A549 (cell line): ENCODE data around the gene EPB41L1.

Experiments
- CEBPB ChIP-seq, 2 experiments: fragments of >200 bp in 1 of 2; sonication (Bioruptor Twin) in 1 of 2; formaldehyde crosslinking in 1 of 2; IDR thresholded peaks; 2 replicates each; pipeline ENCODE4 v1.6.1; 2012 to 2016
- CTCF ChIP-seq: fragments of >200 bp; sonication (Bioruptor Twin); formaldehyde crosslinking; IDR thresholded peaks from 3 replicates; pipeline ENCODE4 v1.5.1; 2016
- ESRRA ChIP-seq: fragments of 150-350 bp; IDR thresholded peaks from 2 replicates; pipeline ENCODE4 v1.6.1; 2014; ENCODE audit warnings: mild to moderate bottlenecking, low read length, borderline replicate concordance
- MAFK ChIP-seq: fragments of 450-650 bp; IDR thresholded peaks from 2 replicates; pipeline ENCODE4 v1.6.1; 2014; ENCODE audit not compliant: partially characterized antibody
- MYC ChIP-seq: IDR thresholded peaks from 2 replicates; pipeline ENCODE4 v1.6.1; 2012; ENCODE audit warnings: mild to moderate bottlenecking, inconsistent platforms, low read length, improper control_type of control experiment, borderline replicate concordance
- PHF8 ChIP-seq: fragments of 200-600 bp; sonication (generic); IDR thresholded peaks from 2 replicates; pipeline ENCODE4 v1.6.1; 2016; ENCODE audit warnings: low read depth, mild to moderate bottlenecking, antibody characterized with exemption, moderate library complexity, borderline replicate concordance
- POLR2A ChIP-seq: IDR thresholded peaks from 2 replicates; pipeline ENCODE4 v1.6.1; 2012; ENCODE audit warnings: mild to moderate bottlenecking, low read length
- RAD21 ChIP-seq, 2 experiments: fragments of >200 bp in 1 of 2; sonication (Bioruptor Twin) in 1 of 2; formaldehyde crosslinking in 1 of 2; IDR thresholded peaks in 1 of 2; conservative IDR thresholded peaks in 1 of 2; 2 replicates in 1 of 2; 3 replicates in 1 of 2; pipeline ENCODE4 v1.6.1; 2012 to 2018; ENCODE audit warnings: inconsistent platforms in 1 of 2
- RFX5 ChIP-seq: fragments of 450-650 bp; IDR thresholded peaks from 2 replicates; pipeline ENCODE4 v1.7.1; 2014; ENCODE audit warnings: antibody characterized with exemption, mild to moderate bottlenecking, moderate library complexity
- ZC3H11A ChIP-seq: fragments of 450-650 bp; IDR thresholded peaks from 2 replicates; pipeline ENCODE4 v1.6.1; 2014; ENCODE audit warnings: antibody characterized with exemption, mild to moderate bottlenecking
- ZFP36 ChIP-seq: fragments of 450-650 bp; IDR thresholded peaks from 2 replicates; pipeline ENCODE4 v1.6.1; 2014; ENCODE audit warnings: borderline replicate concordance; ENCODE audit not compliant: partially characterized antibody

- TF ChIP-seq PHF8 (no peak), CTCF (no peak), ZFP36 (no peak), POLR2A (no peak), MAFK (no peak), ZC3H11A (no peak), CEBPB (IDR thresholded peaks at IDR 0.05) (no peak), RAD21 (conservative IDR thresholded peaks at IDR 0.05 in 1 of 2, IDR thresholded peaks at IDR 0.05 in 1 of 2) (no peak), RFX5 (no peak), MYC (no peak), ESRRA (no peak)
These were observed 61.2 kb downstream of the EPB41L1 start for GRCh38 chr20:36215778-36216177.
